Neural progenitor cell (in vitro differentiated cells): Measurements from ENCODE around the gene RNF126.

Source experiments
- CTCF ChIP-seq: fragments of 200-600 bp; sonication (generic); IDR thresholded peaks from 2 replicates; pipeline ENCODE4 v1.5.1; 2017; ENCODE audit warnings: antibody characterized with exemption, mild to moderate bottlenecking
- EZH2 ChIP-seq: fragments of 200-600 bp; sonication (generic); IDR thresholded peaks from 2 replicates; pipeline ENCODE4 v1.6.1; 2017; ENCODE audit warnings: antibody characterized with exemption, mild to moderate bottlenecking, moderate library complexity
- EZH2phosphoT487 ChIP-seq: fragments of 200-600 bp; sonication (generic); IDR thresholded peaks from 2 replicates; pipeline ENCODE4 v1.6.1; 2017; ENCODE audit warnings: antibody characterized with exemption

- TF ChIP-seq CTCF (no peak), EZH2phosphoT487 (no peak), EZH2 (no peak)
These were observed 27.9 kb downstream of the RNF126 start for GRCh38 chr19:634975-635652.
